ENCODE measurements around the gene SGTA.

DNA sequence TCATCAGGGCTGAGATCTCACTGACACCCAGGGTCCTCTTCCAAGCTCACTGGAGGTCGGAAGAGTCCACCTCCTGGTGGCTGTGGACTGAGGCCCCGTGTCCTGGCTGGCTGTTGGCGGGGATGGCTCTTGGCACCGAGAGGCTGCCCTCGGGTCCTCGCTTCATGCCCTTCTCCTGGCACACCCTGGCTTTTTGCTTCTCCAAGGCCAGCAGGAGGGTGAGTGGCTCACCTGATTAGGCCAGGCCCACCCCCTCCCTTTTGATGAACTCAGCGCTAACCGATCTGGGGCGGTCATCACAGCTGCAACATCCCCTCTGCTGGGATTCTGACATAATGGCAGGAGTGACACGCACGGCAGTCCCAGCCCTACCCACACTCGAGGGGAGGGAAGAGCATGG, 47.7 kb downstream of the SGTA start:
- TF ChIP-seq TCF12 (IDR thresholded peaks at IDR 0.05; ENCODE audit: low read depth, low read length) (no peak), HDAC6 (IDR thresholded peaks at IDR 0.05; ENCODE audit: low read depth, low read length) (no peak), POLR2A (IDR thresholded peaks at IDR 0.05; ENCODE audit: control extremely low read depth in 1 of 2, low read depth in 2 of 2, low read length in 2 of 2) (no peak), EZH2 (IDR thresholded peaks at IDR 0.05; ENCODE audit: low read depth, low read length, severe bottlenecking) (no peak)
- TF ChIP-seq, protein P1, sequence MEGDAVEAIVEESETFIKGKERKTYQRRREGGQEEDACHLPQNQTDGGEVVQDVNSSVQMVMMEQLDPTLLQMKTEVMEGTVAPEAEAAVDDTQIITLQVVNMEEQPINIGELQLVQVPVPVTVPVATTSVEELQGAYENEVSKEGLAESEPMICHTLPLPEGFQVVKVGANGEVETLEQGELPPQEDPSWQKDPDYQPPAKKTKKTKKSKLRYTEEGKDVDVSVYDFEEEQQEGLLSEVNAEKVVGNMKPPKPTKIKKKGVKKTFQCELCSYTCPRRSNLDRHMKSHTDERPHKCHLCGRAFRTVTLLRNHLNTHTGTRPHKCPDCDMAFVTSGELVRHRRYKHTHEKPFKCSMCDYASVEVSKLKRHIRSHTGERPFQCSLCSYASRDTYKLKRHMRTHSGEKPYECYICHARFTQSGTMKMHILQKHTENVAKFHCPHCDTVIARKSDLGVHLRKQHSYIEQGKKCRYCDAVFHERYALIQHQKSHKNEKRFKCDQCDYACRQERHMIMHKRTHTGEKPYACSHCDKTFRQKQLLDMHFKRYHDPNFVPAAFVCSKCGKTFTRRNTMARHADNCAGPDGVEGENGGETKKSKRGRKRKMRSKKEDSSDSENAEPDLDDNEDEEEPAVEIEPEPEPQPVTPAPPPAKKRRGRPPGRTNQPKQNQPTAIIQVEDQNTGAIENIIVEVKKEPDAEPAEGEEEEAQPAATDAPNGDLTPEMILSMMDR (IDR thresholded peaks at IDR 0.05; ENCODE audit: control extremely low read depth in 1 of 3, insufficient read depth in 1 of 3, low read depth in 1 of 3, low read length in 3 of 3): no peak
- TF ChIP-seq, protein P2, sequence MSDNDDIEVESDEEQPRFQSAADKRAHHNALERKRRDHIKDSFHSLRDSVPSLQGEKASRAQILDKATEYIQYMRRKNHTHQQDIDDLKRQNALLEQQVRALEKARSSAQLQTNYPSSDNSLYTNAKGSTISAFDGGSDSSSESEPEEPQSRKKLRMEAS (IDR thresholded peaks at IDR 0.05): no peak

Measured in H1 (cell line).